GM18526 (cell line): ENCODE results near the gene OR51I1.

Source experiments
- POLR2A ChIP-seq: IDR thresholded peaks from 3 replicates; pipeline ENCODE4 v1.6.1; 2011; ENCODE audit not compliant: insufficient read length; ENCODE audit errors: extremely low read depth

OR51I1 gene

GRCh38 chr11:5441414-5441813, at the start of gene OR51I1:
Gene OR51I1, minus strand, starts transcription at chr11:5441514. Its CDS starts 0 bp downstream, at chr11:5441514.
- TF ChIP-seq POLR2A: no peak

- TF ChIP-seq POLR2A: no peak
Observed at GRCh38 chr11:5489576-5490357, 48.5 kb upstream of the OR51I1 start.

- TF ChIP-seq POLR2A: no peak
Observed at GRCh38 chr11:5488798-5489399, 47.6 kb upstream of the OR51I1 start.

GRCh38 chr11:5488385-5488784, 47.1 kb upstream of the OR51I1 start, which contains the start of gene OR52D1:
Gene OR52D1, plus strand, starts transcription at chr11:5488685. Its CDS starts 22 bp downstream, at chr11:5488707.
- TF ChIP-seq POLR2A: no peak

GRCh38 chr11:5486421-5486820, 45.1 kb upstream of the OR51I1 start:
- TF ChIP-seq POLR2A: no peak

- no peak for TF ChIP-seq POLR2A
Observed at GRCh38 chr11:5486003-5486402, 44.7 kb upstream of the OR51I1 start.

- no peak for TF ChIP-seq POLR2A
Observed at GRCh38 chr11:5476186-5476819, 35.0 kb upstream of the OR51I1 start.

- TF ChIP-seq POLR2A: no peak
Observed at GRCh38 chr11:5473921-5474320, 32.6 kb upstream of the OR51I1 start.

GRCh38 chr11:5467527-5467926, 26.2 kb upstream of the OR51I1 start:
- TF ChIP-seq POLR2A: no peak

GRCh38 chr11:5460983-5461621, 19.8 kb upstream of the OR51I1 start:
- TF ChIP-seq POLR2A: no peak

GRCh38 chr11:5449432-5449831, 8.1 kb upstream of the OR51I1 start:
- TF ChIP-seq POLR2A: no peak

- no peak for TF ChIP-seq POLR2A
Observed at GRCh38 chr11:5449023-5449422, 7.7 kb upstream of the OR51I1 start, which contains the start of gene OR51I2. Gene OR51I2, plus strand, starts transcription at chr11:5449323. Its CDS starts 4,166 bp downstream, at chr11:5453489.

- TF ChIP-seq POLR2A: no peak
Observed at GRCh38 chr11:5443835-5444393, 2.6 kb upstream of the OR51I1 start.

GRCh38 chr11:5423131-5423530, 18.2 kb downstream of the OR51I1 start:
- TF ChIP-seq POLR2A: no peak

GRCh38 chr11:5421811-5422210, 19.5 kb downstream of the OR51I1 start, which contains the start of gene OR51Q1:
Gene OR51Q1, plus strand, starts transcription at chr11:5422111. Its CDS starts 90 bp downstream, at chr11:5422201.
- no peak for TF ChIP-seq POLR2A
